GM23338 (cell line): ENCODE results near the gene ZNF292. TPM values are rescaled to one million over a fixed set of nuclear protein-coding genes. Genes with fewer than 3 reads are reported as not detected.

ENCODE experiments used
- ATAC-seq: fragments of 200-7000 bp; cut with Tn5 transposase; 3 replicates; pipeline ENCODE4 v1.9.1; 2020
- DNase-seq: peaks from one replicate; pipeline ENCODE4 v3.0.0-alpha.2; 2015; ENCODE audit warnings: low spot score
- H2AFZ ChIP-seq: fragments of 200-600 bp; sonication (generic); 2 replicates; pipeline ENCODE4 v1.8.0; 2016; ENCODE audit warnings: antibody characterized with exemption, mild to moderate bottlenecking, moderate library complexity
- H3F3A ChIP-seq: fragments of 200-600 bp; sonication (generic); replicated peaks from 2 replicates; pipeline ENCODE4 v1.8.0; 2017; ENCODE audit warnings: antibody characterized with exemption, mixed run types, low read depth
- H3K27ac ChIP-seq: fragments of 200-600 bp; sonication (generic); 2 replicates; pipeline ENCODE4 v1.6.1; 2016; ENCODE audit warnings: low read depth
- H3K27me3 ChIP-seq: fragments of 200-600 bp; sonication (generic); 2 replicates; pipeline ENCODE4 v1.8.0; 2016; ENCODE audit warnings: mild to moderate bottlenecking, mixed run types, moderate library complexity; ENCODE audit not compliant: insufficient read depth
- H3K36me3 ChIP-seq: fragments of 200-600 bp; sonication (generic); 2 replicates; pipeline ENCODE4 v1.8.0; 2016; ENCODE audit warnings: mild to moderate bottlenecking; ENCODE audit not compliant: insufficient read depth
- H3K4me1 ChIP-seq: fragments of 200-600 bp; sonication (generic); 2 replicates; pipeline ENCODE4 v1.8.0; 2016; ENCODE audit warnings: mild to moderate bottlenecking, moderate library complexity; ENCODE audit not compliant: insufficient read depth
- H3K4me2 ChIP-seq: fragments of 200-600 bp; sonication (generic); 2 replicates; pipeline ENCODE4 v1.7.1; 2017; ENCODE audit warnings: mixed run types
- H3K4me3 ChIP-seq: fragments of 200-600 bp; sonication (generic); 2 replicates; pipeline ENCODE4 v1.6.1; 2016; ENCODE audit warnings: mixed run types
- H3K79me2 ChIP-seq: fragments of 200-600 bp; sonication (generic); replicated peaks from 2 replicates; pipeline ENCODE4 v1.8.0; 2017; ENCODE audit warnings: mild to moderate bottlenecking; ENCODE audit not compliant: insufficient read depth
- H3K9me2 ChIP-seq: fragments of 200-600 bp; sonication (generic); 2 replicates; pipeline ENCODE4 v1.8.0; 2017; ENCODE audit not compliant: insufficient read depth
- H4K20me1 ChIP-seq: fragments of 200-600 bp; sonication (generic); replicated peaks from 2 replicates; pipeline ENCODE4 v1.8.0; 2017; ENCODE audit warnings: mild to moderate bottlenecking; ENCODE audit not compliant: insufficient read depth
- H3K27ac Mint-ChIP-seq: 2 replicates; pipeline ENCODE4 v1.8.0; 2020; ENCODE audit warnings: inconsistent platforms, mild to moderate bottlenecking, moderate library complexity, mixed read lengths
- H3K27me3 Mint-ChIP-seq: 3 replicates; pipeline ENCODE4 v1.8.0; 2022; ENCODE audit warnings: low read depth, mild to moderate bottlenecking, moderate library complexity, mixed read lengths, inconsistent platforms; ENCODE audit not compliant: insufficient read depth, poor library complexity
- H3K36me3 Mint-ChIP-seq: 3 replicates; pipeline ENCODE4 v1.8.0; 2021; ENCODE audit warnings: low read depth, mild to moderate bottlenecking, inconsistent platforms, moderate library complexity, mixed read lengths
- H3K4me1 Mint-ChIP-seq: 3 replicates; pipeline ENCODE4 v1.8.0; 2020; ENCODE audit warnings: mild to moderate bottlenecking, inconsistent platforms, mixed read lengths
- H3K4me3 Mint-ChIP-seq: 3 replicates; pipeline ENCODE4 v1.8.0; 2021; ENCODE audit warnings: moderate library complexity, mild to moderate bottlenecking, inconsistent platforms, mixed read lengths
- H3K9me3 Mint-ChIP-seq: 3 replicates; pipeline ENCODE4 v1.8.0; 2020; ENCODE audit warnings: moderate library complexity, mild to moderate bottlenecking, inconsistent platforms, mixed read lengths
- CREB1 ChIP-seq: fragments of 250-450 bp; sonication (Bioruptor Pico); IDR thresholded peaks from 2 replicates; pipeline ENCODE4 v1.5.0; 2020; ENCODE audit warnings: low read depth, mild to moderate bottlenecking, moderate library complexity
- CTCF ChIP-seq, 2 experiments: fragments of 200-600 bp in 1 of 2; sonication (generic) in 1 of 2; conservative IDR thresholded peaks; 2 replicates each; pipeline versions ENCODE4 v1.5.1 to v1.6.1; 2016 to 2017; ENCODE audit warnings: antibody characterized with exemption in 2 of 2, low read depth in 2 of 2, mild to moderate bottlenecking in 2 of 2, moderate library complexity in 1 of 2
- EZH2 ChIP-seq: fragments of 200-600 bp; sonication (generic); IDR thresholded peaks from one replicate; pipeline ENCODE4 v1.8.0; 2017; ENCODE audit warnings: antibody characterized with exemption, mild to moderate bottlenecking, low read depth; ENCODE audit not compliant: unreplicated experiment
- JUNB ChIP-seq: IDR thresholded peaks from one replicate; pipeline ENCODE4 v1.6.1; 2016; ENCODE audit warnings: antibody characterized with exemption; ENCODE audit not compliant: unreplicated experiment
- POLR2AphosphoS5 ChIP-seq: IDR thresholded peaks from 2 replicates; pipeline ENCODE4 v1.6.1; 2016; ENCODE audit warnings: antibody characterized with exemption, low read depth
- ZNF114 ChIP-seq: fragments of 250-450 bp; sonication (Bioruptor Pico); IDR thresholded peaks from 2 replicates; pipeline ENCODE4 v1.5.0; 2020; ENCODE audit warnings: mild to moderate bottlenecking, moderate library complexity
- ZNF331 ChIP-seq: fragments of 250-450 bp; sonication (Bioruptor Pico); IDR thresholded peaks from 2 replicates; pipeline ENCODE4 v1.5.0; 2020; ENCODE audit warnings: low read depth, mild to moderate bottlenecking, moderate library complexity
- ZNF462 ChIP-seq: fragments of 250-450 bp; sonication (Bioruptor Pico); IDR thresholded peaks from 2 replicates; pipeline ENCODE4 v1.5.0; 2020; ENCODE audit warnings: mild to moderate bottlenecking, moderate library complexity
- polyA plus RNA-seq: library from polyadenylated mRNA; unstranded; fragments of >200 nt; fragmentation: Nextera tagmentation; extraction: Ambion mirVana; gene quantifications from 2 replicates; pipeline ENCODE4 v1.2.1, GENCODE V29; 2016
- total RNA-seq: library from RNA; depleted of rRNA; stranded (reverse); fragments of >200 nt; shearing (Covaris generic); gene quantifications from 2 replicates; pipeline ENCODE4 v1.2.3, GENCODE V29; 2014

Gene ZNF292
- total and polyA plus RNA-seq, 2 experiments from 2014 or later: 45.7 to 67.9 TPM

GRCh38 chr6:87124074-87124473, 31.3 kb upstream of the ZNF292 start (continued):
- no peak for TF ChIP-seq ZNF462 (CRISPR knock-in tag)

GRCh38 chr6:87126501-87126900, 28.9 kb upstream of the ZNF292 start:
- no peaks in the 10 kb centered on the region for H3K27me3 ChIP-seq
- 0 out of 2 replicates have a peak, but pooled peaks cover 3% of the 10 kb centered on the region for H3K9me2 ChIP-seq
- H3K27ac ChIP-seq: no peak overlapping the region
- no peak for TF ChIP-seq POLR2AphosphoS5
- TF ChIP-seq CREB1 (CRISPR knock-in tag): no peak
- no peak for TF ChIP-seq ZNF114 (CRISPR knock-in tag)
- TF ChIP-seq EZH2: no peak
- TF ChIP-seq JUNB: no peak
- no peak for TF ChIP-seq ZNF331
- TF ChIP-seq CTCF (conservative IDR thresholded peaks at IDR 0.05; ENCODE audit: low read depth in 2 of 2): no peak
- Mint-ChIP-seq H3K9me3 (peaks cover 6% of the 10 kb centered on the region; the same call in 2 of the 3 replicates), H3K4me1 (no peaks in the 10 kb centered on the region; the same call in 2 of the 3 replicates), H3K27me3 (peaks cover 5% of the 10 kb centered on the region), H3K27ac (no peak overlapping the region), H3K36me3 (peaks cover 5% of the 10 kb centered on the region; the same call in 2 of the 3 replicates), H3K4me3 (no peak overlapping the region)
- no peak overlapping the region for H3K4me2 ChIP-seq
- no peaks in the 10 kb centered on the region for H4K20me1 ChIP-seq
- DNase-seq: no peak
- H3F3A ChIP-seq: peaks cover 8% of the 10 kb centered on the region; the same call in 1 of the 2 replicates
- no peaks in the 10 kb centered on the region for H3K4me1 ChIP-seq
- no peaks in the 10 kb centered on the region for H3K79me2 ChIP-seq
- H2AFZ ChIP-seq: no peak overlapping the region
- ATAC-seq: no peak
- H3K4me3 ChIP-seq: no peak overlapping the region
- no peaks in the 10 kb centered on the region for H3K36me3 ChIP-seq
